Smooth muscle cell of the pulmonary artery (primary cell): Measurements from ENCODE around the gene SERPINB3. TPM values are rescaled to one million over a fixed set of nuclear protein-coding genes. Genes with fewer than 3 reads are reported as not detected.

Experiments used
- total RNA-seq: library from RNA; depleted of rRNA; stranded (reverse); fragments of >200 nt; gene quantifications from 2 replicates; pipeline ENCODE4 v1.2.3, GENCODE V29; 2014

The SERPINB3 gene
- 0.07 TPM in 1 of 2 replicates, not detected in the other for total RNA-seq

GRCh38 chr18:63661750-63662149 lies at the start of gene SERPINB3:
TSS of gene SERPINB3 (minus strand) at chr18:63661893. CDS start at chr18:63661216, 677 bp downstream.

GRCh38 chr18:63702660-63703059 lies 41.0 kb upstream of the SERPINB3 start, which contains the start of gene SERPINB11:
TSS of gene SERPINB11 (plus strand) at chr18:63702960. CDS start at chr18:63710194, 7,234 bp downstream.

GRCh38 chr18:63644142-63644541 lies 17.6 kb downstream of the SERPINB3 start, which contains the start of gene SERPINB4:
TSS of gene SERPINB4 (minus strand) at chr18:63644256. CDS start at chr18:63643577, 679 bp downstream.

Other genes with a start within 250 kb of the SERPINB3 start
- gene VPS4B, start 239.4 kb downstream of the SERPINB3 start, total RNA-seq, result 38.7 and 48.4 TPM in 2 replicates
- 0.07 TPM in 1 of 2 replicates, not detected in the other for gene SERPINB5, start 184.9 kb downstream of the SERPINB3 start, total RNA-seq
- gene SERPINB12, start 119.5 kb downstream of the SERPINB3 start, total RNA-seq, result not detected in 2 replicates
- gene SERPINB13, start 74.5 kb downstream of the SERPINB3 start, total RNA-seq, result not detected in 2 replicates
- gene SERPINB4, start 17.6 kb downstream of the SERPINB3 start, total RNA-seq, result not detected in 2 replicates
- gene SERPINB11, start 41.1 kb upstream of the SERPINB3 start, total RNA-seq, result not detected in 2 replicates
- gene SERPINB7, start 113.5 kb upstream of the SERPINB3 start, total RNA-seq, result 0.07 and 0.46 TPM in 2 replicates
- gene SERPINB2, start 225.8 kb upstream of the SERPINB3 start, total RNA-seq, result 0.50 and 14.4 TPM in 2 replicates
- gene SERPINB10, start 246.1 kb upstream of the SERPINB3 start, total RNA-seq, result not detected in 2 replicates